Sciatic nerve (tissue), 2 donors: ENCODE data around the gene ZNF23. TPM values are rescaled to one million over a fixed set of nuclear protein-coding genes. Genes with fewer than 3 reads are reported as not detected.

Experiments used
- ATAC-seq: fragments of 200-7000 bp; cut with Tn5 transposase; one replicate; pipeline ENCODE4 v1.9.1; 2020; ENCODE audit warnings: mild to moderate bottlenecking, moderate library complexity
- DNase-seq: peaks from one replicate; pipeline ENCODE4 v3.0.0-alpha.2; 2020; ENCODE audit warnings: low spot score
- intact Hi-C: fragments of 100-400 bp; cut with DNase I; formaldehyde crosslinking; loops from one replicate; pipeline ENCODE4 v1.14.2; 2022
- total RNA-seq: library from RNA; stranded (reverse); fragmentation: NEBNext Ultra II Directional; extraction: Animal tissue kit (Norgen Biotek cat#: 25700); gene quantifications from one replicate; pipeline ENCODE4 v1.2.1, GENCODE V29; 2021
- donor health status: DM: no; HTN: no; CAD: no.
- donor health status: DM: no; HTN: no; CAD: no.

Gene ZNF23
- total RNA-seq, 1 donor from 2014 or later, result 11.0 TPM

- intact Hi-C loops, result no loop called here
- no peak for DNase-seq
These were observed 30.9 kb downstream of the ZNF23 start for GRCh38 chr16:71431176-71431575.

GRCh38 chr16:71430744-71431143 is 31.3 kb downstream of the ZNF23 start:
- intact Hi-C loops, result no loop called here
- ATAC-seq (no peak), DNase-seq (no peak)

More at GRCh38 chr16:71431176-71431575, 30.9 kb downstream of the ZNF23 start:
- ATAC-seq, result no peak

- no peak for DNase-seq
- intact Hi-C loops, result no loop called here
- ATAC-seq, result no peak
These were observed 32.5 kb downstream of the ZNF23 start for GRCh38 chr16:71429581-71429980.

- intact Hi-C loops, result no loop called here
- ATAC-seq, result no peak
- no peak for DNase-seq
These were observed 33.2 kb downstream of the ZNF23 start for GRCh38 chr16:71428883-71429282.

- intact Hi-C loops, result no loop called here
- DNase-seq, result no peak
- ATAC-seq, result no peak
These were observed 33.7 kb downstream of the ZNF23 start for GRCh38 chr16:71428385-71428784.

GRCh38 chr16:71426880-71427615 is 35.0 kb downstream of the ZNF23 start:
- intact Hi-C loops, result no loop called here
- no peak for ATAC-seq
- DNase-seq, result no peak

- intact Hi-C loops, result no loop called here
- no peak for DNase-seq
- ATAC-seq, result no peak
These were observed 35.8 kb downstream of the ZNF23 start for GRCh38 chr16:71426069-71426879.

- intact Hi-C loops, result no loop called here
- ATAC-seq (no peak), DNase-seq (no peak)
These were observed 36.3 kb downstream of the ZNF23 start for GRCh38 chr16:71425746-71426068.

GRCh38 chr16:71424626-71425025 is 37.4 kb downstream of the ZNF23 start:
- DNase-seq (no peak), ATAC-seq (no peak)
- intact Hi-C loops, result no loop called here

- intact Hi-C loops, result no loop called here
- DNase-seq (no peak), ATAC-seq (no peak)
These were observed 38.2 kb downstream of the ZNF23 start for GRCh38 chr16:71423865-71424264.

- intact Hi-C loops, result no loop called here
- ATAC-seq, result no peak
- DNase-seq, result no peak
These were observed 39.0 kb downstream of the ZNF23 start for GRCh38 chr16:71423016-71423415.

- DNase-seq (no peak), ATAC-seq (no peak)
- intact Hi-C loops, result no loop called here
These were observed 40.1 kb downstream of the ZNF23 start for GRCh38 chr16:71421911-71422310.

GRCh38 chr16:71414038-71414437 is 48.0 kb downstream of the ZNF23 start:
- intact Hi-C loops, result no loop called here
- no peak for ATAC-seq
- no peak for DNase-seq

GRCh38 chr16:71413341-71413740 is 48.7 kb downstream of the ZNF23 start:
- no peak for DNase-seq
- ATAC-seq, result no peak
- intact Hi-C loops, result loop anchor here (2.0 kb wide), 1 partner anchor 79 kb away; no protein-coding TSS in a partner anchor

- DNase-seq, result peak; percentile 77
- intact Hi-C loops, result loop anchor here (2.0 kb wide), 1 partner anchor 80 kb away; no protein-coding TSS in a partner anchor
These were observed 49.5 kb downstream of the ZNF23 start for GRCh38 chr16:71412270-71413160.

GRCh38 chr16:71410146-71410545 is 51.9 kb downstream of the ZNF23 start:
- intact Hi-C loops, result no loop called here
- no peak for ATAC-seq
- DNase-seq, result no peak

More at GRCh38 chr16:71412270-71413160, 49.5 kb downstream of the ZNF23 start:
- ATAC-seq, result peak; percentile 73

- no peak for ATAC-seq
- intact Hi-C loops, result no loop called here
- DNase-seq, result no peak
These were observed 52.9 kb downstream of the ZNF23 start for GRCh38 chr16:71409011-71409775.

- ATAC-seq (no peak), DNase-seq (no peak)
- intact Hi-C loops, result no loop called here
These were observed 53.5 kb downstream of the ZNF23 start for GRCh38 chr16:71408536-71408935.

GRCh38 chr16:71407731-71408130 is 54.3 kb downstream of the ZNF23 start:
- no peak for DNase-seq
- intact Hi-C loops, result no loop called here
- ATAC-seq, result no peak
